Stimulated activated CD8-positive, alpha-beta memory T cell treated with anti-CD3 and anti-CD28 coated beads, Interleukin-15, amount 100 ng/mL, for 48 hours (primary cell): ENCODE data around the gene OR2T27.
"Not testable (repeated sequence)": the region's sequence is repeated elsewhere in the genome, so short reads cannot be mapped to it uniquely, and the experiment has no call there.

Experiments
- DNase-seq, 2 donors: peaks; one replicate each; pipeline ENCODE4 v3.0.0-alpha.2; 2020; ENCODE audit warnings: low read depth in 2 of 2

The OR2T27 gene

GRCh38 chr1:248655354-248655753 is at the start of gene OR2T27:
Gene OR2T27 (minus strand): TSS chr1:248655528. CDS start chr1:248650884, 4,644 bp downstream.
- DNase-seq = not testable (repeated sequence)

- no peak for DNase-seq
Measured at GRCh38 chr1:248704606-248705005, 49.3 kb upstream of the OR2T27 start.

GRCh38 chr1:248703674-248704073 is 48.3 kb upstream of the OR2T27 start:
- no peak for DNase-seq

GRCh38 chr1:248702714-248703113 is 47.4 kb upstream of the OR2T27 start, which contains the start of gene OR14I1:
Gene OR14I1 (minus strand): TSS chr1:248702766.
- no peak for DNase-seq

GRCh38 chr1:248699099-248699498 is 43.8 kb upstream of the OR2T27 start:
- no peak for DNase-seq

GRCh38 chr1:248697907-248698306 is 42.6 kb upstream of the OR2T27 start:
- DNase-seq = no peak

GRCh38 chr1:248696774-248697173 is 41.4 kb upstream of the OR2T27 start:
- no peak for DNase-seq

- DNase-seq = no peak
Measured at GRCh38 chr1:248696261-248696660, 40.9 kb upstream of the OR2T27 start.

GRCh38 chr1:248695451-248696132 is 40.3 kb upstream of the OR2T27 start:
- no peak for DNase-seq

GRCh38 chr1:248691567-248692155 is 36.3 kb upstream of the OR2T27 start:
- no peak for DNase-seq

- no peak for DNase-seq
Measured at GRCh38 chr1:248688527-248689298, 33.4 kb upstream of the OR2T27 start.

GRCh38 chr1:248686815-248687214 is 31.5 kb upstream of the OR2T27 start:
- DNase-seq = no peak

GRCh38 chr1:248681651-248682050 is 26.3 kb upstream of the OR2T27 start:
- no peak for DNase-seq

- DNase-seq = no peak
Measured at GRCh38 chr1:248670003-248670402, 14.7 kb upstream of the OR2T27 start.

GRCh38 chr1:248663453-248664328 is 8.4 kb upstream of the OR2T27 start:
- not testable (repeated sequence) for DNase-seq

GRCh38 chr1:248656797-248657196 is 1.5 kb upstream of the OR2T27 start:
- DNase-seq = not testable (repeated sequence)

- DNase-seq = not testable (repeated sequence)
Measured at GRCh38 chr1:248648770-248649536, 6.4 kb downstream of the OR2T27 start.

GRCh38 chr1:248645178-248645577 is 10.2 kb downstream of the OR2T27 start, which contains the start of gene OR2T35:
Gene OR2T35 (minus strand): TSS chr1:248645278. CDS start chr1:248639258, 6,020 bp downstream.
- DNase-seq = not testable (repeated sequence)

- DNase-seq = not testable (repeated sequence)
Measured at GRCh38 chr1:248642971-248643651, 12.2 kb downstream of the OR2T27 start.

GRCh38 chr1:248641583-248641982 is 13.7 kb downstream of the OR2T27 start:
- DNase-seq = not testable (repeated sequence)
